NCI-H2196 treated with DMSO at 0.1 percent for 48 hours (cell line): ENCODE data around the gene BCL6B.

Experiments
- DNase-seq: peaks from one replicate; lab custom pipeline; 2025; ENCODE audit not compliant: unreplicated experiment; lab: John Stamatoyannopoulos, UW

BCL6B gene

GRCh38 chr17:7056386-7056785 is 33.5 kb downstream of the BCL6B start:
- no peak for DNase-seq

DNA sequence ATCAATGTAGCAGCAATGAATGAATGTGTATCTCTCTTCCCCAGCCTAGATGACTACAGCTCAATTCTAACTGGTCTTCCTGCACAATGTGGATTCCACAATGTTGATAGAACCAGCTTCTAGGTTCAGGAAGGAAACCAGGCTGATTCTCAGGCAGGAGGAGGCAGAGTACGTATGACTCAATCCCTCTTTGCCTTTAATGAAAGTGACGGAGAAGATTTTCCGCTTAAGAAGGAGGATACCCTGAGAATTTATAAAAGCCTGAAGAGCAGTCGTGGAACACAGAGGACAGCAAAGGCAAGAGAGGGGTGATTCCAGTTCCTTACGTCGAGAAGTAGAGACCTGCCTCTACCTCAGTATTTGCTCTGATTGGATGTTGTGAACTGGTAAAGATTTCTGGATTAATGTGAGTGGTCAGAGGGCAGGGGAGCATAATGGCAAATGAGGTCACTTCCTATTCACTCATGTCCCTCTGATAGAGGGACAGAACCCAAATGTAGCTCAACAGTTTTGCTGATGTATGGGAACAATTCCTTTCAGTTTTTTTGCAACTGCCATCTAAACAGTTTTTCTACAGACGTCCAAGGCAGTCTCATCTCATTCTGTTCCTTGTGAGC is 36.1 kb downstream of the BCL6B start:
- no peak for DNase-seq

- no peak for DNase-seq
Measured at GRCh38 chr17:7060165-7060891, 37.5 kb downstream of the BCL6B start.

DNA sequence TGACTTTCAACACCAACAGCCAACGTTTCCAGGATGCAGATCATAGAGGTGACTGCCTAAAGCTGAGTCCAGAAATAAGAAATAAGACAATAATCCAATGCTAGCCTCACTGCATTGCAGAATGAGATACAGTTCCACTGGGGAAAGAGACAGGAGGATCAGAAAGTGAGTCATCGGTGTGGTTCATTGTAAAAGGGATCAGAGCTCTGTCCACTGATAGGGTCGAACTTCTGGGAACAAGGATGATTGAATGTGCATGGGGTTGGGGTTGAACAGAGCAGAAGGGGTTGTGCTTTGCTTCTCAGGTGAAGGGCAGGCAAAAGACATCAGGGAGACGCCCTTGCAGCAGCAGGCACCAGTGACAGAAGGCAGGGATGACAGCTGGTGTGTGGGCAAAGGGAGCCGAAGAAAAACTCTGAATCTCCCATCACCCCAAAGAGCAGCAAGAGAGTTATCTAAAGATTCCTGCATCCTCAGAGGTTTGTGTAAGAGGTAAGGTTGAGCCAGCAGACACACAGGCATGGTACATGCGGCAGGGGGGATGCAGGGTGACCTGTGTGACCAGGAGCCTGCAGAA is 40.8 kb downstream of the BCL6B start:
- no peak for DNase-seq

DNA sequence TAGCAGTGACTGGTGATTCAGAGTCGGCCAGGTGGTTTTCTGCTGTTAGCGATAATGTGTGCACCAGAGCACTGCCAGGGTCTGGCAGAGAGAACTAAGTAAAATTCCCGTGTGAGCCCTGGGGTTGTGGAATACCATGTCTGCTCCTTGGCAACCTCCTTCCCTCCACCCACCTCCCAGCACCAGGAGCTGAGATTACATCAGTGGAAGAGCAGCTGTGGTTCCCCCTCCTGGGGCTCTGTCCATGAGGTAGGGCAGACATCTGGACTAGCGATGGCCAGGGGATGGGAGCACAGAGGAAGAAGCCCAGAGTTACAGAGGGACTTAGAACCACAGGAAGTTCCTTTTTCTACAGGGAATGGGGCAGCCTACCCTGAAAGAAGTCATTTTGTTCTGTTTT is 41.4 kb downstream of the BCL6B start:
- no peak for DNase-seq

- no peak for DNase-seq
Measured at GRCh38 chr17:7067198-7067597, 44.3 kb downstream of the BCL6B start.

GRCh38 chr17:7068268-7068667 is 45.4 kb downstream of the BCL6B start:
- no peak for DNase-seq

DNA sequence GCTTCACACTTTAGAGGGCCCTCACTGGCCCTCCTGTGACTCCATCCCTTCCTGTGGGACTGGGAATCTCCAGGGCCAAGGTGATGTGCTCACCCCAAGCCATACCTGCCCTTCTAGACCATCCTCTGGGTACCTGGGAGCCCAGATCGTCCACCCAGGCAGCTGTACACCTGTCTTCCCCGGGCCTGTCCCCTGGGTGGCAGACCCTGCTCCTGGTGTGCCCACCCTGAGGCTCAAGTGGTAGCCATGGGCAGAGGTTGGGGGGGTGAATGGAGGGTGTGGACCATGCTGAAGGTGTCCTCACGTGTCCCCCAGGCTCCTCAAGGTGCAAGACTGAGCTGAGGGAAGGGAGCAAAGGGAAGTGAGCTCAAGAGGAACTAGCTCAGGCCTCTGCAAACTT is 47.9 kb downstream of the BCL6B start:
- DNase-seq = no peak

GRCh38 chr17:7072406-7072805 is 49.6 kb downstream of the BCL6B start:
- DNase-seq = no peak

DNA sequence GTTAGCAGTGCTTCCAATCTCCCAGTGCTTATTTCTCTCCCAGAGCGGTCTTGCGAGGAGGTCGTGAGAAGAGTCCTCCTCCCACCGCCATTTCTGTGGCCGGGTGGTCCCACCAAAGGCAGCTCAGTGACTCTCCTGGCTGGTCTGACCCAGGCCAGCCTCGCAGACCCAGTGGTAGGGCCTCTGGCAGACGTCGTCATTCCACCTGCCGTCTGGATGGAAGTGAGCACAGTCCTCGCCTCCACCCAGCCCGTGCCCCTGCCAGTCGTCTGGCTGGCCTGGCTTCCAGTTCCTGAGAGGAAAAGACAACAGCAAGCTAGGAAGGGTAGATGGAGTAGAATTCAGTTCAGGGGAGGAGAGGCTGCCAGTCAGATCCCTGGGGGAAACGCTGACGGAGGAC is 52.1 kb downstream of the BCL6B start:
- DNase-seq = no peak

- no peak for DNase-seq
Measured at GRCh38 chr17:7077911-7078546, 55.2 kb downstream of the BCL6B start.

GRCh38 chr17:7078711-7079110 is 55.9 kb downstream of the BCL6B start:
- DNase-seq = no peak
